Measurements from ENCODE around the gene GALC. TPM values are rescaled to one million over a fixed set of nuclear protein-coding genes. Genes with fewer than 3 reads are reported as not detected.

The GALC gene
- total and polyA plus RNA-seq, 3 experiments from 2014 or later, result 12.4 to 27.7 (median 13.0) TPM

- H3K36me3 Mint-ChIP-seq, result no peaks in the 10 kb centered on the region
- Histone ChIP-seq H3K9me3 (ENCODE audit: low read length) (no peaks in the 10 kb centered on the region), H3K4me1 (ENCODE audit: insufficient read depth, low read length) (no peaks in the 10 kb centered on the region), H3K27me3 (ENCODE audit: insufficient read depth, low read length, poor library complexity, severe bottlenecking) (no peaks in the 10 kb centered on the region), H3K36me3 (ENCODE audit: insufficient read depth, low read length) (no peaks in the 10 kb centered on the region), H3K27ac (ENCODE audit: low read depth, low read length) (no peak overlapping the region), H3K4me3 (ENCODE audit: low read length) (no peak overlapping the region)
- no peak overlapping the region for H3K4me3 Mint-ChIP-seq
- no peak for DNase-seq
- ChIA-PET CTCF (no interaction called here), POLR2A (no interaction called here)
- no peaks in the 10 kb centered on the region for H3K9me3 Mint-ChIP-seq
- no peaks in the 10 kb centered on the region for H3K4me1 Mint-ChIP-seq
- no peak overlapping the region for H3K27ac Mint-ChIP-seq
- peaks cover 6 to 17% of the 10 kb centered on the region in 2 donors for H3K27me3 Mint-ChIP-seq
These were observed 98.1 kb downstream of the GALC start for GRCh38 chr14:87894920-87895319.

GRCh38 chr14:87892763-87893162 lies 100.2 kb downstream of the GALC start:
- Mint-ChIP-seq H3K36me3 (no peaks in the 10 kb centered on the region), H3K4me3 (no peak overlapping the region), H3K27ac (no peak overlapping the region), H3K9me3 (no peaks in the 10 kb centered on the region), H3K4me1 (no peaks in the 10 kb centered on the region), H3K27me3 (peaks cover 12 to 16% of the 10 kb centered on the region in 2 donors)
- no peak overlapping the region for H3K27ac ChIP-seq (ENCODE audit: low read depth, low read length)
- H3K27me3 ChIP-seq (ENCODE audit: insufficient read depth, low read length, poor library complexity, severe bottlenecking), result no peaks in the 10 kb centered on the region
- H3K36me3 ChIP-seq (ENCODE audit: insufficient read depth, low read length), result no peaks in the 10 kb centered on the region
- CTCF ChIA-PET, result no interaction called here
- no peaks in the 10 kb centered on the region for H3K9me3 ChIP-seq (ENCODE audit: low read length)
- H3K4me1 ChIP-seq (ENCODE audit: insufficient read depth, low read length), result no peaks in the 10 kb centered on the region
- POLR2A ChIA-PET, result no interaction called here
- no peak for DNase-seq
- no peak overlapping the region for H3K4me3 ChIP-seq (ENCODE audit: low read length)

- Histone ChIP-seq H3K9me3 (ENCODE audit: low read length) (no peaks in the 10 kb centered on the region), H3K4me3 (ENCODE audit: low read length) (no peak overlapping the region), H3K27ac (ENCODE audit: low read depth, low read length) (no peak overlapping the region), H3K27me3 (ENCODE audit: insufficient read depth, low read length, poor library complexity, severe bottlenecking) (no peaks in the 10 kb centered on the region), H3K36me3 (ENCODE audit: insufficient read depth, low read length) (no peaks in the 10 kb centered on the region), H3K4me1 (ENCODE audit: insufficient read depth, low read length) (no peaks in the 10 kb centered on the region)
- Mint-ChIP-seq H3K4me3 (no peak overlapping the region), H3K27me3 (peaks cover 9 to 13% of the 10 kb centered on the region in 2 donors), H3K9me3 (no peaks in the 10 kb centered on the region), H3K4me1 (no peaks in the 10 kb centered on the region), H3K27ac (no peak overlapping the region), H3K36me3 (no peaks in the 10 kb centered on the region)
- CTCF ChIA-PET, result no interaction called here
- DNase-seq, result no peak
- POLR2A ChIA-PET, result no interaction called here
These were observed 104.6 kb downstream of the GALC start for GRCh38 chr14:87888136-87888999.

- H3K27me3 Mint-ChIP-seq, result peaks cover 3 to 19% of the 10 kb centered on the region in 2 donors
- H3K36me3 Mint-ChIP-seq, result no peaks in the 10 kb centered on the region
- Histone ChIP-seq H3K36me3 (ENCODE audit: insufficient read depth, low read length) (no peaks in the 10 kb centered on the region), H3K4me1 (ENCODE audit: insufficient read depth, low read length) (no peaks in the 10 kb centered on the region), H3K27ac (ENCODE audit: low read depth, low read length) (no peak overlapping the region), H3K27me3 (ENCODE audit: insufficient read depth, low read length, poor library complexity, severe bottlenecking) (no peaks in the 10 kb centered on the region), H3K4me3 (ENCODE audit: low read length) (no peak overlapping the region), H3K9me3 (ENCODE audit: low read length) (no peaks in the 10 kb centered on the region)
- ChIA-PET CTCF (no interaction called here), POLR2A (no interaction called here)
- DNase-seq, result no peak
- no peaks in the 10 kb centered on the region for H3K4me1 Mint-ChIP-seq
- no peak overlapping the region for H3K4me3 Mint-ChIP-seq
- H3K27ac Mint-ChIP-seq, result no peak overlapping the region
- peaks cover 0 to 2% (median 0%) of the 10 kb centered on the region in 5 donors for H3K9me3 Mint-ChIP-seq
These were observed 109.2 kb downstream of the GALC start for GRCh38 chr14:87883750-87884149.

Other genes starting within 250 kb of the GALC start
- gene GPR65, start 12.0 kb upstream of the GALC start, total RNA-seq, result 10 to 100 TPM; 15.2 to 16.1 TPM
- gene GPR65, start 12.0 kb upstream of the GALC start, polyA plus RNA-seq, result 40.4 TPM